Activated T-helper 1 cell treated with Interleukin-2 at 50 U/mL for 16 hours (primary cell): ENCODE measurements around the gene SRM.
"Not testable (repeated sequence)": the region's sequence is repeated elsewhere in the genome, so short reads cannot be mapped to it uniquely, and the experiment has no call there.

ENCODE experiments used
- DNase-seq: peaks from one replicate; pipeline ENCODE4 v3.0.0-alpha.2; 2020; ENCODE audit warnings: low read depth

The SRM gene

DNA sequence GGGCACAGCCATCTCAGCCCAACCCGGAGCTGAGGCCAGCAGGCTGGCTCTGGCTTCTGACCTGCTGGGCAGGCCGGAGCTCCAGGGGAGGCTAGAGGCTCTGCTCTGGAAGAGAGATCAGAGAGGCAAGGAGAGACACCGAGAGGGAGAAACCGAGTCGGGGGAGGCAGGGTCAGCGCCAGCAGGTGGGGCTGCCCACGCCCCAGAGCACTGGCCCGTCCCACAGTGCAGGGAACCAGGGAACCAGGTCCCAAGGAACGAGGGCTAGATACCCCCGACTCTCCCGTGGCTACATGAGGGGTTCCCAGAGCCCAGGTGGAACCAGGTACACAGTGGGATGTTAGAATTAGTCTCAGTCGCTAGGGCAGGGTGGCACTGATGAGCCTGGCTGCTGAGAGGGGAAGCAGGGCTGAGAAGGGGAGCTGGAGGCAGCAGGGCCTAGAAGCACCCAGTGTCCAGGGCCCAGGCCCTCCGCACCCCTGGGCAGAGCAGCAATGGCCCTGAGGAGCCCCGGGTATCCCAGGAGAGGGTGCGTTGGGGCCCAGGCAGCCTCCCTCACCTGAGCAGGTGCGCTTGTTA is 14.9 kb downstream of the SRM start:
- DNase-seq: no peak

DNA sequence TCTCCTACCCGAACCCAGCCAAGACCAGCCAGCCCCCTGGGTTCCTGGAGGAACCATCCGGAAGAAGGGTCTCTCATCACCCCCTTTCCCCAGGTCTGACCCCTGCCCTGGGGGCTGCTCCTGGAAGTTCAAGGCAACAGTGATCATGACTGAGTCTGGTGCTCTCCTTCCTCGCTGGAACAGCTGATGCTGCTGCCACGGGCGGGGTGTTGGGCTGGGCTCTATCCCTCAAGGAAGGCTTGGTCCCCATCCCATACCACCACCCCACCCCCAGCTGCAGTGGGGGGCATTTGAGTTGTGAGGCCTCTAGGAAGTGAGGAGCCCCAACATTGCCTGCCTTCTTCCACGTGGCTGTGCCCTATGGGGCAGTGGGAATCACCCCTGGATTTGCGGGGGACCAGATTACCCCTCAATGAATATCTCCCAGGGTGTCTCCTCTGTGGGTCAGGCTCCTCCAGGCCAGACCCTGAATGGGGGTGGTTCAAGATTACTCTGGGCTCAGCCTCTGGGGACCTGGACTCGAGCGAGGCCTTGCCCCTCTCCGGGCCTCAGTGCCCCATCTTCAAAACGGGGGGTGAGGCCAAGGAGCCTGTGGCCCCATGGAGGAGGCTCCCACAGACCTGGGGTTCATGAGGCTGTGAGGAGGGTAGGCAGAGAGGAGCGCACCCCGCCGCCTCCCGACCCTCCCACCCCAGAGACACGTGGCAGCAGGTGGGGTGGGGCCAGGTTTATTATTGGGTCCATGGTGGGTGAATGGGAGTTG is 15.6 kb downstream of the SRM start:
- DNase-seq: no peak

GRCh38 chr1:11042995-11043874 is 16.6 kb downstream of the SRM start:
- no peak for DNase-seq

GRCh38 chr1:11042065-11042464 is 17.8 kb downstream of the SRM start:
- no peak for DNase-seq

DNA sequence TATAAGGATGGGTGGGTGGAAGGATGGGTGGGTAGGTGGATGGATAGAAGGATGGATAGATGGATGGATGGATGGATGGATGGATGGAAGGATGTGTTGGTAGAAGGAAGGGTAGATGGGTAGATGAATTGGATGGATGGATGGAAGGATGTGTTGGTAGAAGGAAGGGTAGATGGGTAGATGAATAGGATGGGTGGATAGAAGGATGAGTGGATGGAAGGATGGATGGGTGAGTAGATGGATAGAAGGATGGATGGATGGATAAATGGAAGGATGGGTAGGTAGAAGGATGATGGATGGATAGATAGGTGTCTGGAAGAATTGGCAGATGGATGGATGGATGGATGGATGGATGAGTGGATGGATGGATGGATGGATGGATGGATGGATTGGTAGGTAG is 18.8 kb downstream of the SRM start:
- no peak for DNase-seq

DNA sequence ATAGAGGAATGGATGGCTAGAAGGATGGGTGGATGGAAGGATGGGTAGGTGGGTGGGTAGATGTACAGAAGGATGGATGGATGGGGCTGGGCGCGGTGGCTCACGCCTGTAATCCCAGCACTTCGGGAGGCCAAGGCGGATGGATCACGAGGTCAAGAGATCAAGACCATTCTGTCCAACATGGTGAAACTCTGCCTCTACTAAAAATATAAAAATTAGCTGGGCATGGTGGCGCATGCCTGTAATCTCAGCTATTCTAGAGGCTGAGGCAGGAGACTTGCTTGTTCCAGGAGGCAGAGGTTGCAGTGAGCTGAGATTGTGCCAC is 19.8 kb downstream of the SRM start:
- DNase-seq: not testable (repeated sequence)

DNA sequence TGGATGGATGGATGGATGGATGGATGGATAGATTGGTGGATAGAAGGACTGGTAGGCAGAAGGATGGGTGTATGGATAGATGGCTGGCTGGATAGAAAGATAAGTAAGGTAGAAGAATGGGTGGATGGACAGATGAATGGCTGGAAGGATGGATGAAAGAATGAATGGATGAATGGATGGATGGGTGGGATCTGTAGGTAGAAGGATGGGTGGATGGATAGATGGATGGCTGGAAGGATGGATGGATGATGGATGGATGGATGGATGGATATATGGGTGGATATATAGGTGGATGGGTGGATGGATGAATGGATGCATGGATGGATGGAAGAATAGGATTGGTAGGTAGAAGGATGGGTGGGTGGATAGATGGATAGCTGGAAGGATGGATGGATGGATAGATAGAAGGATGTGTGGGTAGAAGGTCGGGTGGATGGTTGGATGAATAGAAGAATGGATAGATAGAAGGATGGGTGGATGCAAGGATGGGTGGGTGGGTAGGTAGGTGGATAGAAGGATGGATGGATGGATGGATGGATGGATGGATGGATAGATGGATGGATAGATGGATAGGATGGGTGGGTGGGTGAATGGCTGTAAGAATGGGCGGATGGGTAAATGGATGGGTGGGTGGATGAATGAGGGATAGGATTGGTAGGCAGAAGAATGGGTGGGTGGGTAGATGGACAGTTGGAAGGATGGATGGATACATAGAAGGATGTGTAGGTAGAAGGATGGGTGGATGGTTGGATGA is 20.3 kb downstream of the SRM start:
- no peak for DNase-seq

GRCh38 chr1:11037740-11038182 is 22.1 kb downstream of the SRM start:
- peak; percentile 78 for DNase-seq

DNA sequence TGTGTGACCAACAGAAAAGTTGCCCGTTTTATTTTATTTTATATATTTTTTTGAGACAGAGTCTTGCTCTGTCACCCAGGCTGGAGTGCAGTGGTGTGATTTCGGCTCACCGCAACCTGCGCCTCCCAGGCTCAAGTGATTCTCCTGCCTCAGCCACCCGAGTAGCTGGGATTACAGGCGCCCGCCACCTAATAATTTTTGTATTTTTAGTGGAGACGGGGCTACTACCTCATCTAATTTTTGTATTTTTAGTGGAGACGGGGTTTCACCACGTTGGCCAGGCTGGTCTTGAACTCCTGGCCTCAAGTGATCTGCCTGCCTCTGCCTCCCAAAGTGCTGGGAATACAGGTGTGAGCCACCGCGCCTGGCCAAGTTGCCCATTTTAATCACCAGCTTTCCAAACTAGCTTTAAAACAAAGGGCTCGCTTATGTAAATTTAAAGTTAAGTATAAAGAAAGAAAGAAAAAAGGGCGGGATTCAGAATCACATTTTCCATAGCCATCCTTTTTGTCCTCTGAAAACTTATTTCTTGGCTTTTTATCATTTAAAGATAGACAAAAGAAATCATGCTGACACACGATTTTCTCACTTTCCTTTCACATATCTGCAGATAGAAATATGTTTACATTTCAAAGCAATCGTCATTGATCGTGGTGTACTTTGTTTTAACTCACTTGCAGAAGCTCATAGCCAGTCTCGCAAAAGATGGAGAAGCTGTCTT is 22.6 kb downstream of the SRM start:
- DNase-seq: not testable (repeated sequence)

- no peak for DNase-seq
Measured at GRCh38 chr1:11031624-11032262, 28.1 kb downstream of the SRM start.

- DNase-seq: no peak
Measured at GRCh38 chr1:11030865-11031264, 29.0 kb downstream of the SRM start.

DNA sequence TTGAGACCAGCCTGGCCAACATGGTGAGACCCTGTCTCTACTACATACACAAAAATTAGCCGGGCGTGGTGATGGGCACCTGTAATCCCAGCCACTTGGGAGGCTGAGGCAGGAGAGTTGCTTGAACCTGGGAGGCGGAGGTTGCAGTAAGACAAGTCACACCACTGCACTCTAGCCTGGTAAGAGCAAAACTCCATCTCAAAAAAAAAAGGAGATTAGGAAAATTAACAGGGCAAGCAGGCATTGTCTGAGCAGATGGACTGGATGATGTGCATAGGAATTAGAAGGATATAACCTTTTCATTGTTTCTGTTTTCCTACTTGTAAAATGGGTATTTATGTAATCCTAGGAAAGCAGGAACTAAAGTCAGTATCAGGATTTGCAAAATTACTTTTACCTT is 31.8 kb downstream of the SRM start:
- no peak for DNase-seq

DNA sequence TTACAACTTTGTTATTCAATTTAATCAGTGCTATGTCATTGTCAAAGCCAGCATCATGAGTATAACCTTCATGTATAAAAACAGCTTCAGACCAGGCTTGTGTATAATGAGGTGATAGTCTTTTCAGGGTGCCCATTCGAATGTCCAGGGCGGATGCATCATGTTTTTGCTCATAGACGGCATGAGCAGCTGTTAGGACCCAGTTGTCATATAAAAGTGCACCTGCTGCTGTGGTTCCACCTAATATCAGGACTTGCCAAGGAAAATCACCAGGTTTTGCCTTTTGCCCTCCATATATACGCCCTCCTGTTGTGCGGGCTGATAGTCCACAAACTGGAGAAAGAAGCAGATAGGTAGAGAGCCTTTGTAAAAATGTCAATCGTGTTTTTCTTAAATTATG is 32.5 kb downstream of the SRM start:
- DNase-seq: no peak

DNA sequence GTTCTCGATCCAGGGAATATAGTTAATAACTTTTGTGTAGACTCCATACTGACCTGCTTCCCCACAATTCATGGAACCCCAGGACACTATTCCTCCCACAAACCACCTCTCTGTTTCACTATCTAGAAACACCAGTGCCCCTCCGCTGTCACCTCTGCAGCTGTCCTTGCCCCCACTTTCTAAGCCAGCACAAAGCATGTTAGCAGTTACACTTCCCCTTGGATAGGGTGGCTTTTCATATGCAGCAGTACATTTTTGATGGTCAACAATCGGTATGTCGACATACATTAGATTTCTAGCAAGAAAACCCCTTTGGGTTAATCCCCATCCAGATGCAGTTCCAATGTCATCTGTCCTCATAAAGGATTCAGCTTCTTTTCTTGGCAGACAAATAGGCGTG is 32.9 kb downstream of the SRM start:
- no peak for DNase-seq

- no peak for DNase-seq
Measured at GRCh38 chr1:11026052-11026451, 33.8 kb downstream of the SRM start.

DNA sequence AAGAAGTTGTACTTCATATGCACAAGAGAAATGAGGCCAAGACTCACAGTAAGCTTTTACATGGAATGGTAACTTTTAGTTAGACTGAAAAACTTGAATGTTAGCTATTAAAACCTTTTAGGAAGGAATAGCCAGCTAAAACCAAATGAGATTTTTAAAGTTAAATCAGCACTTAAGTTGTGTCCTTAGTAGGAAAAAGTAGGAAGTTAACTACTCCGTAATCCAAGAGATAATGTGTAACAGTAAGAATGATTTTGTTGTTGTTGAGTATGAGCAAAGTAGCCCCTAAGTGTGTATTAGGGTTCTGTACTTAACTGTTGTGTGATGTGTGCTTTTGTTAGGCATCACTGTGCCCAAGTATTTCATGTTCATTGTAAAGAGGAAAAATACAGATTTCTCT is 34.2 kb downstream of the SRM start:
- DNase-seq: no peak

DNA sequence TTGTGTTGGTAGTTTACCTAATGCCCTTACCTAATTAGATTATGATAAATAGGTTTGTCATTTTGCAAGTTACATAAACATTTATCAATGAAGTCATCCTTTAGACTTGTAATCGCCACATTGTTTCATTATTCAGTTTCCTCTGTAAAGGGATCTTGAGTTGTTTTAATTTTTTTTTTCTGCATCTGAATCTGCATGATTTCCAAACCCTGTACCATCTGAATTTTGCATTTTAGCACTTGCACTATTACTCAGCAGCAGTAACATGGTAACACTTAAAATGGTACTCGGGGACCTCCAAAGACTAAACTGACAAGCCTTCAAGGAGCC is 35.0 kb downstream of the SRM start:
- no peak for DNase-seq

- no peak for DNase-seq
Measured at GRCh38 chr1:11024154-11024873, 35.5 kb downstream of the SRM start.

DNA sequence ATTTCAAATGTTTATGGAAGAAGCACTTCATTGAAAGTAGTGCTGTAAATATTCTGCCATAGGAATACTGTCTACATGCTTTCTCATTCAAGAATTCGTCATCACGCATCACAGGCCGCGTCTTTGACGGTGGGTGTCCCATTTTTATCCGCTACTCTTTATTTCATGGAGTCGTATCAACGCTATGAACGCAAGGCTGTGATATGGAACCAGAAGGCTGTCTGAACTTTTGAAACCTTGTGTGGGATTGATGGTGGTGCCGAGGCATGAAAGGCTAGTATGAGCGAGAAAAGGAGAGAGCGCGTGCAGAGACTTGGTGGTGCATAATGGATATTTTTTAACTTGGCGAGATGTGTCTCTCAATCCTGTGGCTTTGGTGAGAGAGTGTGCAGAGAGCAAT is 36.6 kb downstream of the SRM start:
- no peak for DNase-seq

DNA sequence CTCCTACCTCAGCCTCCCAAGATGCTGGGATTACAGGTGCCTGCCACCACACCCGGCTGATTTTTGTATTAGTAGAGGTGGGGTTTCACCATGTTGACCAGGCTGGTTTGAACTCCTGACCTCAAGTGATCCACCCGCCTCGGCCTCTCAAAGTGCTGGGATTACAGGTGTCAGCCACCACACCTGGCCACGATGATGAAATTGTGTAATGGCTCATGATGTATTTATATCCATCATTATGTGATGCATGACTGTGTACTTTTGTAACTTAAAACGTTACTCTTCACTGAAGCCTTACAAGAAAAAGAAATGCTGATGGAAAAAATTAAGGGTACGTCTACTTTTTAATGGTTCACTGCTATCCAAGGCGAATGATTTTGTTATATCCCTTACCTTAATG is 39.8 kb downstream of the SRM start:
- no peak for DNase-seq

DNA sequence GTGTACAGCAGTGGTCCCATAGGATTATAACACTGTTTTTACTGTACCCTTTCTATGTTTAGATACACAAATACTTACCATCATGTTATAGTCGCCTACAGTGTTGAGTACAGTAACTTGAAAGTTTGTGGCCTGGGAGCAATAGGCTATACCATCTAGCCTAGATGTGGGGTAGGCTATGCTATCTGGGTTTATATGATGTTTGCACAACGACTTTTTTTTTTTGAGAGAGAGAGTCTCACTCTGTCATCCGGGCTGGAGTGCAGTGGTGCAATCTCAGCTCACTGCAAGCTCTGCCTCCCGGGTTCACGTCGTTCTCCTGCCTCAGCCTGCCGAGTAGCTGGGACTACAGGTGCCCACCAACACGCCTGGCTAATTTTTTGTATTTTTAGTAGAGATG is 40.5 kb downstream of the SRM start:
- DNase-seq: not testable (repeated sequence)
